ENCODE results near the gene EIF4H.

EIF4H gene

GRCh38 chr7:74173866-74174605 is at the start of gene EIF4H:
EIF4H (plus strand) TSS chr7:74174356; CDS start chr7:74174384, 28 bp downstream.
- TF ChIP-seq CTCF (IDR thresholded peaks at IDR 0.05; ENCODE audit: low read depth, low read length) (no peak), POLR2A (IDR thresholded peaks at IDR 0.05; ENCODE audit: extremely low read depth, insufficient read length) (peak; percentile 98), MYC (IDR thresholded peaks at IDR 0.05; ENCODE audit: low read depth, low read length) (peak; percentile 99), MAX (IDR thresholded peaks at IDR 0.05; ENCODE audit: low read depth, low read length) (peak; percentile 99)
- peak within 1 kb of the TSS; percentile 99 for H3K4me3 ChIP-seq (ENCODE audit: low read depth, low read length)
- DNase-seq (ENCODE audit: low read depth), result peak; percentile 98

- H3K4me3 ChIP-seq (ENCODE audit: low read depth, low read length), result no peak overlapping the region
- no peak for DNase-seq (ENCODE audit: low read depth)
These were observed 47.8 kb upstream of the EIF4H start for GRCh38 chr7:74126220-74126880.

GRCh38 chr7:74129887-74130286 is 44.3 kb upstream of the EIF4H start:
- TF ChIP-seq POLR2A (IDR thresholded peaks at IDR 0.05; ENCODE audit: extremely low read depth, insufficient read length), result no peak
- no peak for TF ChIP-seq MYC (IDR thresholded peaks at IDR 0.05; ENCODE audit: low read depth, low read length)
- TF ChIP-seq CTCF (IDR thresholded peaks at IDR 0.05; ENCODE audit: low read depth, low read length), result no peak
- DNase-seq (ENCODE audit: low read depth), result no peak
- no peak overlapping the region for H3K4me3 ChIP-seq (ENCODE audit: low read depth, low read length)

More at GRCh38 chr7:74126220-74126880, 47.8 kb upstream of the EIF4H start:
- TF ChIP-seq POLR2A (IDR thresholded peaks at IDR 0.05; ENCODE audit: extremely low read depth, insufficient read length), result no peak

- TF ChIP-seq POLR2A (IDR thresholded peaks at IDR 0.05; ENCODE audit: extremely low read depth, insufficient read length) (no peak), MAX (IDR thresholded peaks at IDR 0.05; ENCODE audit: low read depth, low read length) (no peak)
- DNase-seq (ENCODE audit: low read depth), result no peak
- no peak overlapping the region for H3K4me3 ChIP-seq (ENCODE audit: low read depth, low read length)
These were observed 43.6 kb upstream of the EIF4H start for GRCh38 chr7:74130518-74130917.

- no peak overlapping the region for H3K4me3 ChIP-seq (ENCODE audit: low read depth, low read length)
- DNase-seq (ENCODE audit: low read depth), result no peak
- TF ChIP-seq POLR2A (IDR thresholded peaks at IDR 0.05; ENCODE audit: extremely low read depth, insufficient read length), result no peak
These were observed 40.0 kb upstream of the EIF4H start for GRCh38 chr7:74134117-74134620.

- H3K4me3 ChIP-seq (ENCODE audit: low read depth, low read length), result no peak overlapping the region
- DNase-seq (ENCODE audit: low read depth), result no peak
- TF ChIP-seq CTCF (IDR thresholded peaks at IDR 0.05; ENCODE audit: low read depth, low read length), result no peak
- TF ChIP-seq MAX (IDR thresholded peaks at IDR 0.05; ENCODE audit: low read depth, low read length), result no peak
- no peak for TF ChIP-seq POLR2A (IDR thresholded peaks at IDR 0.05; ENCODE audit: extremely low read depth, insufficient read length)
- TF ChIP-seq MYC (IDR thresholded peaks at IDR 0.05; ENCODE audit: low read depth, low read length), result no peak
These were observed 35.8 kb upstream of the EIF4H start for GRCh38 chr7:74138334-74138867.

GRCh38 chr7:74138945-74139843 is 35.0 kb upstream of the EIF4H start:
- DNase-seq (ENCODE audit: low read depth), result no peak
- H3K4me3 ChIP-seq (ENCODE audit: low read depth, low read length), result no peak overlapping the region
- TF ChIP-seq POLR2A (IDR thresholded peaks at IDR 0.05; ENCODE audit: extremely low read depth, insufficient read length), result no peak
- no peak for TF ChIP-seq CTCF (IDR thresholded peaks at IDR 0.05; ENCODE audit: low read depth, low read length)
- no peak for TF ChIP-seq MAX (IDR thresholded peaks at IDR 0.05; ENCODE audit: low read depth, low read length)
- TF ChIP-seq MYC (IDR thresholded peaks at IDR 0.05; ENCODE audit: low read depth, low read length), result no peak

Measured in NB4 (cell line).